Measurements from ENCODE around the gene GIT2. TPM values are rescaled to one million over a fixed set of nuclear protein-coding genes. Genes with fewer than 3 reads are reported as not detected.

The GIT2 gene
- total RNA-seq, 2 experiments from 2014 or later = 50.2 to 58.2 TPM

DNA sequence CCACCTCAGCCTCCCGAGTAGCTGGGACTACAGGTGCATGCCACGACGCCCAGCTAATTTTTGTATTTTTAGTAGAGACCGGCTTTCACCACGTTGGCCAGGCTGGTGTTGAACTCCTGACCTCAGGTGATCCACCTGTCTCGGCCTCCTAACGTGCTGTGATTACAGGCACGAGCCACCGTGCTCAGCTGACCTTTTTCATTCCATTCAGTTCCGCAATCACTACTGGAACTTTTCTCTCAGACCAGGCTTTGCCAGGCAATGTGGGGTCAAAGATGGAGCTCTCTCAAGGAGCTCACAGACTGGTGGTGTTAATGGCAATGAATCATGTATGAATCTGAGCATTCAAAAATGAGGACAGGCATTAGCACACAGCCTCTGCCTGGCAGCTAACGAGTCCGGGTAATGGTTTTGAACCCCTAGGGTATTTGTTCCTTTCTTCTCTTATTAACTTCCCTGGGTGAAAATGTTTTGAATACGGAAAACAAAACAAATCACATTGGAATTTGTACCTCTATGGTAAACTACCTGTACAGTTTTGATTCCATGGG lies 105.5 kb downstream of the GIT2 start:
- ATAC-seq (no peak), DNase-seq (no peak)
- no peaks in the 10 kb centered on the region for H3K36me3 Mint-ChIP-seq (ENCODE audit: low read depth)
- no peaks in the 10 kb centered on the region for H3K27me3 Mint-ChIP-seq
- intact Hi-C loops (cut with DNase I, micrococcal nuclease) = no loop called here
- no peak overlapping the region for H3K4me3 Mint-ChIP-seq
- ChIA-PET POLR2A (no interaction called here), CTCF (interaction anchor here (0.7 kb wide), 1 partner anchor 42 kb away, joined by 3 read pairs; no protein-coding TSS in a partner anchor)
- peaks cover 26% of the 10 kb centered on the region for H3K4me1 Mint-ChIP-seq
- no peaks in the 10 kb centered on the region for H3K9me3 Mint-ChIP-seq (ENCODE audit: low read depth)
- H3K27ac Mint-ChIP-seq = no peak overlapping the region

DNA sequence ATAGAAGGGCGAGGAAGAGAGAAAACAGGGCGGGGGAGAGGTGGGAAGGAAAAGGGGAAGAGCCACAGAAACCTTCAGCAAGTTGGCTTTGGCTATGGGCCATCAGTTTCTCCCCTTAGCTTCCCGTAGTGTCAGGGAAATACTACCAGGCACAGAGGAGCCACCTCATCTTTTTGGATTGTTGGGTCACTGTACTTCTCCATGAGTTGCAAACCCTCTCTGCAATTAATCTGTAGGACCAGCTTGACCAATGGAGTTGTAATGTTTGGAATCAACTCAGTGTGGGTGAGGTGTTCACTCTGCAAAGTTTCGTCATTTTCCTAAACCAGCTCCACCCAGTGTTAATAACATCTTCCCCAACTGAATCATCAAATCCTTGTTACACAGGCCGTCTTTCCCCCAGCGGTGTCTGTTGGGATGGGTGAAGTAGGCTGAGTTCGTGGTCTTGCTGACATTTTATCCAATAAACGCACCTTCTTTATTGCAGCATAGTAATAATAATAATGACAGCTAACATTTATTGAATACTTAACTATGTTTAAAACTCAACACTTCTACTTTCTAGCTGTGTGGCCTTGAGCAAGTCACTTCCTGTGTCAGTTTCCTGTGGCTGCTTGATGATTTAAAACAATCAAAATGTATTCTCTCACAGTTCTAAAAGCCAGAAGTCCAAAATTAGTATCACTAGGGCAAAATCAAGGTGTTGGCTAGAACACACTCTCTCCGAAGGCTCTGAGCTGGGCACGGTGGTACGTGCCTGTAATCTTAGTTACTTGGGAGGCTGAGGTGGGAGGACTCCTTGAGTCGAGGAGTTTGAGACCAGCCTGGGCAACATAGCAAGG lies 107.8 kb downstream of the GIT2 start:
- intact Hi-C loops (cut with DNase I, micrococcal nuclease) = loop anchor here in 1 of 2 experiments (10.0 kb wide), 2 partner anchors 1034 to 1796 kb away; partner anchors contain the start of genes ACAD10, BRAP and SSH1
- ChIA-PET CTCF (interaction anchor here (0.8 to 1.1 kb wide), 4 partner anchors 10 to 294 kb away, joined by 3 to 4 read pairs (median 3); no protein-coding TSS in a partner anchor), POLR2A (interaction anchor here (0.6 kb wide), 1 partner anchor 14 kb away, joined by 3 read pairs; no protein-coding TSS in a partner anchor)
- Mint-ChIP-seq H3K27me3 (no peaks in the 10 kb centered on the region), H3K36me3 (ENCODE audit: low read depth) (no peaks in the 10 kb centered on the region), H3K9me3 (ENCODE audit: low read depth) (no peaks in the 10 kb centered on the region), H3K4me1 (peaks cover 26% of the 10 kb centered on the region), H3K27ac (peak overlapping the region; percentile 95), H3K4me3 (peak overlapping the region; percentile 31)
- ATAC-seq = peak; percentile 85
- peak; percentile 57 for DNase-seq

DNA sequence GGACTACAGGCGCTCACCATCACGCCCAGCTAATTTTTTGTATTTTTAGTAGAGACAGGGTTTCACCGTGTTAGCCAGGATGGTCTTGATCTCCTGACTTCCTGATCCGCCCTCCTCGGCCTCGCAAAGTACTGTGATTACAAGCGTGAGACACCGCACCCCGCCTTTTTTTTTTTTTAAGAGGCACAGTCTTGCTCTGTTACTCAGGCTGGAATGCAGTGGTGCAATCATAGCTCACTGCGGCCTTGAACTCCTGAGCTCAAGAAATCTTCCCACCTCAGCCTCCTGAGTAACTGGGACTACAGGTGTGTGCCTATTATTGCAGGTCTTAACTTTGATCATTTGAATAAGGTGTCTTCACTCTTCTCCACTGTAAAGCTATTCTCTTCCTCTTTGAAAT lies 110.6 kb downstream of the GIT2 start:
- ChIA-PET POLR2A (interaction anchor here (0.6 kb wide), 1 partner anchor 126 kb away, joined by 5 read pairs; no protein-coding TSS in a partner anchor), CTCF (interaction anchor here (0.8 to 1.1 kb wide), 2 partner anchors 13 to 40 kb away, joined by 3 read pairs; no protein-coding TSS in a partner anchor)
- Mint-ChIP-seq H3K27ac (no peak overlapping the region), H3K4me1 (peaks cover 33% of the 10 kb centered on the region), H3K36me3 (ENCODE audit: low read depth) (no peaks in the 10 kb centered on the region), H3K9me3 (ENCODE audit: low read depth) (no peaks in the 10 kb centered on the region), H3K27me3 (no peaks in the 10 kb centered on the region), H3K4me3 (no peak overlapping the region)
- intact Hi-C loops (cut with DNase I, micrococcal nuclease) = loop anchor here in 1 of 2 experiments (10.0 kb wide), 2 partner anchors 1031 to 1799 kb away; partner anchors contain the start of genes ACAD10, BRAP and SSH1
- no peak for ATAC-seq
- DNase-seq = no peak

DNA sequence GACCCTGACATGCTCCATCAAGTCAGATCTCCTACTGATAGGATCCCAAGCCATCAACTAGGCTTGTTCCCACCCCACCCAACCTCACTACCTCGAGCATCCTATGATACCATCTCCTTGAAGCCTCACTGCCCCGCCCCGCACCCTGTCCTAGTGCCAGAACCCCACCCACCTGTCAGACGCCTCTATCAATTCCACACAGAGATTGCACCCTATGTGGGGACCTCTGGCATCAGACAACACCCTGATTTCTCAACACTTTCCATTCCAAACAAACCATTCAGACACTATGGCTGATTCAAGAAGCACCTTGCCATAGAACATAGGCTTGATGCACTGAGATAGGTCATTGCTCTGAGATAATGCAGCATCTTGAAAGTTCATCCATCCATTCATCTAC lies 112.7 kb downstream of the GIT2 start:
- intact Hi-C loops (cut with DNase I, micrococcal nuclease) = loop anchor here in 1 of 2 experiments (5.0 to 10.0 kb wide), 3 partner anchors 286 to 1801 kb away; partner anchors contain the start of genes ACAD10, BRAP and SSH1
- ChIA-PET CTCF (interaction anchor here (0.6 kb wide), 1 partner anchor 562 kb away, joined by 3 read pairs; no protein-coding TSS in a partner anchor), POLR2A (no interaction called here)
- H3K4me3 Mint-ChIP-seq = no peak overlapping the region
- peaks cover 31% of the 10 kb centered on the region for H3K4me1 Mint-ChIP-seq
- DNase-seq (no peak), ATAC-seq (no peak)
- no peaks in the 10 kb centered on the region for H3K27me3 Mint-ChIP-seq
- no peak overlapping the region for H3K27ac Mint-ChIP-seq
- peaks cover 3% of the 10 kb centered on the region for H3K36me3 Mint-ChIP-seq (ENCODE audit: low read depth)
- H3K9me3 Mint-ChIP-seq (ENCODE audit: low read depth) = no peaks in the 10 kb centered on the region

DNA sequence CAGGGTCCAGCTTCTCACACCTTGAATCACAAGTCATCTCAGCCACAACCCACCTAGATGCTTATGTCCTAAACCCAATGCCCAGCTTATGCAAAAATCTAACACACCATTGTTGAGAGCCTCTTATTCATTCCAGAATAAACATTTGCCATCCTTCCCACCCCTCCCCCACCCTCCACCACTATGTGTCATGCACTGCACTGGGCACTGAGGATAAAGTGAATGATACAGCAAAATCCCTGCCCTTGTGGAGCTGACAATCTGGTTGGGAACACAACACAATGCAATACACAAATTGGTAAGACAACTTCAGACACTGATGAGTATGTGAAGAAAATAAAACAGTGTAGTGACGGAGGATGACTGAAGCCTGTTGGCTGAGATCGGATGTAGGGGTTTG lies 114.4 kb downstream of the GIT2 start:
- Mint-ChIP-seq H3K27ac (no peak overlapping the region), H3K9me3 (ENCODE audit: low read depth) (no peaks in the 10 kb centered on the region), H3K4me3 (no peak overlapping the region), H3K4me1 (peaks cover 31% of the 10 kb centered on the region), H3K27me3 (no peaks in the 10 kb centered on the region), H3K36me3 (ENCODE audit: low read depth) (peaks cover 3% of the 10 kb centered on the region)
- ATAC-seq (no peak), DNase-seq (no peak)
- intact Hi-C loops (cut with DNase I, micrococcal nuclease) = loop anchor here in 1 of 2 experiments (2.0 to 10.0 kb wide), 5 partner anchors 284 to 1803 kb away; partner anchors contain the start of genes ACAD10, ANAPC7, ATP2A2 and BRAP
- ChIA-PET CTCF (interaction anchor here (0.6 to 1.5 kb wide), 6 partner anchors 12 to 363 kb away, joined by 3 to 11 read pairs (median 3); no protein-coding TSS in a partner anchor), POLR2A (no interaction called here)

DNA sequence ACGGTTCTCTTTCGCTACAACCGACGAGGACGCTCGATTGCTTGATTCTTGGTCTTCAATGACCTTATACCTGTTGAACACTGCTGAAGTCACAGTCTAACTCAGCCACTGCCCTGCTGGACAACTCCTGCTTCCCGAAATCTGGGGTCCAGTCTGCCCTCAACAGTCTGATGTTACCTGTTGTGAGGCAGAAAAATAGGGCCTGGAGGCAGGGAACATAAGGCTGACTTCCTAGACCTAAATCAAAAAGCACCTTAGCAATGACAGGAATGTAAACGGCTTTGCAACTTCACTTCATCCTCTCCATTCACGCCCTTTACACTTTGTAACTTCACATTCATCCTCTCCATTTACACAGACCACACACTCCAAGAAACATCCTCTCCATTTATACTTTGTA lies 115.2 kb downstream of the GIT2 start:
- peaks cover 3% of the 10 kb centered on the region for H3K36me3 Mint-ChIP-seq (ENCODE audit: low read depth)
- peaks cover 33% of the 10 kb centered on the region for H3K4me1 Mint-ChIP-seq

DNA sequence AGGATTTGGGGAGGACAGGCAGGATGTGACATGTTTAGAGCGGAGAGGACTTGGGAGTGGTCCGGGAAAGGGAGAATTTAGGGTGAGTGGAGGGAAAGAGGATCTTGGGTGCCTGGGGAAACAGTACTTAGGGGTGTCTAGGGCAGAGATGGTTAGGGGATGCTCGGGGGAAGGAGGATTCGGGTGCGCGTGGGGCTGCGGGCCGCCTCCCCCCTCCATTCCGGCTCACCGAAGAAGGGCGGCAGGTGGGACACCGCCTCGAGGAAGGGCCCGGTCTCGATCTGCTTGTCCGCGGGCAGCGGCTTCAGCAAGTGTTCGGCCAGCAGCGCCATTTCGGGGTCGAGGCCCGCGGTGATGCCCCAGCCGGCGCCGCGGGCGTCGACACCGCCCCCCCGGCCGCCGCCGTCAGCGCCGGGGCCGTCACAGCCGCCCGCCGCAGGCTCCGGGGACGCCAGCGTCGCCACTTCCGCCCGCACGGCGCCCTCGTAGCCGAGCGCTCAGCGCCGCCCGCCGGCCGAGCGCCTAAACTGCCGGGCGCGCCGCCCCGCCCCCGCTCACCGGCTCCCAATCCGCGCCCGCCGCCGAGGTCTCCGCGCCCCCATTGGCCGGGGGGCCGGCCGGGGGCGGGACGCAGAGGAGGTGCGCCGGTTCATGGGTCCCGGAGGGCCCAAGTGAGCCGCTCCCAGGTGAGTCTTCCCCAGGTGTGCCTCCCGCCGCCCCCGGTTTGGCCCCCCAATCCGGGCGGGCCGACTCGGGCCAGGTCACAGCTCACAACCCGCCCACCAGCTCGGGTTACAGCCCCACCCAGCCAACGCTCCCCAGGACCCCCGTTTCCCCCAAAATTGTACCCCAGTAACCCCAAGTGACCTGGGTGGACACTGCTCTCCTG lies 115.9 kb downstream of the GIT2 start, which contains the start of gene GLTP:
GLTP (minus strand) TSS at position 499 of the 889 bp plus-strand sequence; CDS start at position 332, 167 bp downstream.
- no peaks in the 10 kb centered on the region for H3K27me3 Mint-ChIP-seq
- ATAC-seq (peak; percentile 97), DNase-seq (peak; percentile 93)
- ChIA-PET CTCF (interaction anchor here (0.7 to 1.9 kb wide), 5 partner anchors 27 to 306 kb away, joined by 3 to 9 read pairs (median 4); no protein-coding TSS in a partner anchor), POLR2A (no interaction called here)
- H3K4me1 Mint-ChIP-seq = peaks cover 36% of the 10 kb centered on the region
- peak within 1 kb of the TSS; percentile 86 for H3K4me3 Mint-ChIP-seq
- peak within 1 kb of the TSS; percentile 88 for H3K27ac Mint-ChIP-seq
- H3K36me3 Mint-ChIP-seq (ENCODE audit: low read depth) = peaks cover 3% of the 10 kb centered on the region
- intact Hi-C loops (cut with DNase I, micrococcal nuclease) = loop anchor here (1.0 to 10.0 kb wide), 16 partner anchors 20 to 1805 kb away; partner anchors contain the start of genes TCHP (in 2 of the 2), ACAD10 (in 1 of the 2), ANAPC7 (in 1 of the 2) and ATP2A2 (in 1 of the 2)
- no peaks in the 10 kb centered on the region for H3K9me3 Mint-ChIP-seq (ENCODE audit: low read depth)

More for the DNA sequence above, 115.2 kb downstream of the GIT2 start:
- Mint-ChIP-seq H3K4me3 (peak overlapping the region; percentile 81), H3K27me3 (no peaks in the 10 kb centered on the region), H3K9me3 (ENCODE audit: low read depth) (no peaks in the 10 kb centered on the region), H3K27ac (peak overlapping the region; percentile 88)
- DNase-seq (no peak), ATAC-seq (no peak)
- intact Hi-C loops (cut with DNase I, micrococcal nuclease) = loop anchor here (1.0 to 10.0 kb wide), 16 partner anchors 19 to 1804 kb away; partner anchors contain the start of genes TCHP (in 2 of the 2), ACAD10 (in 1 of the 2), ANAPC7 (in 1 of the 2) and ATP2A2 (in 1 of the 2)
- POLR2A ChIA-PET = no interaction called here
- CTCF ChIA-PET = interaction anchor here (1.2 kb wide), 2 partner anchors 13 to 29 kb away, joined by 3 to 5 read pairs; no protein-coding TSS in a partner anchor

Other genes with a start within 250 kb of the GIT2 start
- not detected for gene TRPV4, start 163.0 kb downstream of the GIT2 start, total RNA-seq
- 10 to 100 TPM; 24.2 to 26.9 TPM for gene GLTP, start 115.8 kb downstream of the GIT2 start, total RNA-seq
- 10 to 100 TPM; 15.1 to 16.1 TPM for gene TCHP, start 96.1 kb downstream of the GIT2 start, total RNA-seq
- gene ANKRD13A, start 3.1 kb upstream of the GIT2 start, total RNA-seq = 10 to 100 TPM; 38.2 to 39.8 TPM
- 10 to 100 TPM; 10.2 to 10.5 TPM for gene C12orf76, start 52.2 kb upstream of the GIT2 start, total RNA-seq
- gene IFT81, start 128.0 kb upstream of the GIT2 start, total RNA-seq = 1 to 10 TPM; 3.5 TPM